Loucy (cell line): Measurements from ENCODE around the gene OR1I1.
"Not testable (repeated sequence)": the region's sequence is repeated elsewhere in the genome, so short reads cannot be mapped to it uniquely, and the experiment has no call there.

Experiments
- H2AFZ ChIP-seq: fragments of 200-600 bp; sonication (generic); 2 replicates; pipeline ENCODE4 v1.6.0; 2016; ENCODE audit warnings: antibody characterized with exemption, mild to moderate bottlenecking, low read length, moderate library complexity
- H3F3A ChIP-seq: fragments of 200-600 bp; 2 replicates; pipeline ENCODE4 v1.6.0; 2016; ENCODE audit warnings: antibody characterized with exemption, low read depth, mild to moderate bottlenecking
- H3K27me3 ChIP-seq: fragments of 200-600 bp; sonication (generic); 2 replicates; pipeline ENCODE4 v1.6.1; 2014; ENCODE audit warnings: low read length, mild to moderate bottlenecking; ENCODE audit not compliant: insufficient read depth, poor library complexity, severe bottlenecking
- H3K36me3 ChIP-seq: fragments of 200-600 bp; sonication (generic); 2 replicates; pipeline ENCODE4 v1.6.1; 2016; ENCODE audit warnings: low read length; ENCODE audit not compliant: insufficient read depth
- H3K4me1 ChIP-seq: fragments of 200-600 bp; sonication (generic); 2 replicates; pipeline ENCODE4 v1.5.1; 2014; ENCODE audit warnings: low read length, mild to moderate bottlenecking; ENCODE audit not compliant: insufficient read depth, poor library complexity, severe bottlenecking
- H3K4me2 ChIP-seq: fragments of 200-600 bp; sonication (generic); 2 replicates; pipeline ENCODE4 v1.6.0; 2014; ENCODE audit warnings: antibody characterized with exemption, low read length, low read depth, mild to moderate bottlenecking; ENCODE audit not compliant: poor library complexity, severe bottlenecking
- H3K4me3 ChIP-seq: fragments of 200-600 bp; sonication (generic); 2 replicates; pipeline ENCODE4 v1.5.1; 2014; ENCODE audit warnings: low read length, mild to moderate bottlenecking, mixed read lengths; ENCODE audit not compliant: poor library complexity, severe bottlenecking
- H3K79me2 ChIP-seq: fragments of 200-600 bp; sonication (generic); 2 replicates; pipeline ENCODE4 v1.6.1; 2014; ENCODE audit warnings: low read length; ENCODE audit not compliant: insufficient read depth
- H3K9ac ChIP-seq: fragments of 200-600 bp; sonication (generic); 2 replicates; pipeline ENCODE4 v1.6.0; 2014; ENCODE audit warnings: mild to moderate bottlenecking, low read depth, low read length, moderate library complexity; ENCODE audit not compliant: poor library complexity, severe bottlenecking
- H3K9me2 ChIP-seq: fragments of 200-600 bp; sonication (generic); replicated peaks from 2 replicates; pipeline ENCODE4 v1.6.1; 2016; ENCODE audit warnings: low read depth, low read length, mixed read lengths
- H3K9me3 ChIP-seq: fragments of 200-600 bp; sonication (generic); 2 replicates; pipeline ENCODE4 v1.6.1; 2014; ENCODE audit warnings: mild to moderate bottlenecking, antibody characterized with exemption, low read length, low read depth; ENCODE audit not compliant: insufficient read depth
- H4K20me1 ChIP-seq: fragments of 200-600 bp; sonication (generic); 2 replicates; pipeline ENCODE4 v1.6.0; 2014; ENCODE audit warnings: antibody characterized with exemption, low read length, mild to moderate bottlenecking; ENCODE audit not compliant: insufficient read depth, poor library complexity, severe bottlenecking
- CTCF ChIP-seq: fragments of 200-600 bp; sonication (generic); conservative IDR thresholded peaks from 2 replicates; pipeline ENCODE4 v1.5.1; 2014; ENCODE audit warnings: mild to moderate bottlenecking, antibody characterized with exemption, low read length
- EZH2phosphoT487 ChIP-seq: fragments of 200-600 bp; IDR thresholded peaks from 2 replicates; pipeline ENCODE4 v1.6.1; 2018; ENCODE audit warnings: antibody characterized with exemption, mild to moderate bottlenecking, moderate library complexity, borderline replicate concordance

OR1I1 gene

GRCh38 chr19:15072930-15073647, 8.9 kb upstream of the OR1I1 start:
- H2AFZ ChIP-seq: no peak overlapping the region
- H4K20me1 ChIP-seq: no peaks in the 10 kb centered on the region
- no peak for TF ChIP-seq CTCF
- TF ChIP-seq EZH2phosphoT487: no peak
- H3K9ac ChIP-seq: no peak overlapping the region
- H3F3A ChIP-seq: no peaks in the 10 kb centered on the region
- no peaks in the 10 kb centered on the region for H3K9me2 ChIP-seq
- H3K4me1 ChIP-seq: no peaks in the 10 kb centered on the region
- no peaks in the 10 kb centered on the region for H3K9me3 ChIP-seq
- H3K4me2 ChIP-seq: no peak overlapping the region
- H3K36me3 ChIP-seq: no peaks in the 10 kb centered on the region
- H3K27me3 ChIP-seq: no peaks in the 10 kb centered on the region
- no peak overlapping the region for H3K4me3 ChIP-seq
- H3K79me2 ChIP-seq: no peaks in the 10 kb centered on the region

GRCh38 chr19:15074371-15074770, 7.6 kb upstream of the OR1I1 start:
- Histone ChIP-seq H3K79me2 (no peaks in the 10 kb centered on the region), H3K9me3 (no peaks in the 10 kb centered on the region), H3K9me2 (no peaks in the 10 kb centered on the region), H4K20me1 (no peaks in the 10 kb centered on the region), H3F3A (no peaks in the 10 kb centered on the region), H3K36me3 (no peaks in the 10 kb centered on the region), H3K4me1 (no peaks in the 10 kb centered on the region), H2AFZ (no peak overlapping the region), H3K4me2 (no peak overlapping the region), H3K9ac (no peak overlapping the region), H3K27me3 (no peaks in the 10 kb centered on the region), H3K4me3 (no peak overlapping the region)
- TF ChIP-seq CTCF (no peak), EZH2phosphoT487 (no peak)

- H3K4me2 ChIP-seq: no peak overlapping the region
- no peaks in the 10 kb centered on the region for H3K27me3 ChIP-seq
- TF ChIP-seq EZH2phosphoT487 (no peak), CTCF (no peak)
- H3K36me3 ChIP-seq: no peaks in the 10 kb centered on the region
- no peak overlapping the region for H3K4me3 ChIP-seq
- no peaks in the 10 kb centered on the region for H3K79me2 ChIP-seq
- H2AFZ ChIP-seq: no peak overlapping the region
- no peaks in the 10 kb centered on the region for H3K9me2 ChIP-seq
- no peaks in the 10 kb centered on the region for H3F3A ChIP-seq
- no peaks in the 10 kb centered on the region for H3K9me3 ChIP-seq
- no peaks in the 10 kb centered on the region for H4K20me1 ChIP-seq
- no peaks in the 10 kb centered on the region for H3K4me1 ChIP-seq
- no peak overlapping the region for H3K9ac ChIP-seq
Measured at GRCh38 chr19:15075806-15076205, 6.2 kb upstream of the OR1I1 start.

- not testable (repeated sequence) for H3K4me2 ChIP-seq
Measured at GRCh38 chr19:15080002-15080401, 2.0 kb upstream of the OR1I1 start.

More at GRCh38 chr19:15080002-15080401, 2.0 kb upstream of the OR1I1 start:
- H3K27me3 ChIP-seq, H3K9ac ChIP-seq, H3K4me3 ChIP-seq, H3F3A ChIP-seq, H2AFZ ChIP-seq, H3K36me3 ChIP-seq, H3K9me3 ChIP-seq, H3K79me2 ChIP-seq, H3K4me1 ChIP-seq, H3K9me2 ChIP-seq, H4K20me1 ChIP-seq: not testable (repeated sequence)
